ENCODE measurements around the gene ZNF57. TPM values are rescaled to one million over a fixed set of nuclear protein-coding genes. Genes with fewer than 3 reads are reported as not detected.
A peak's percentile ranks its signal among the peaks of the same experiment; 100 is the strongest.

ZNF57 gene
- total RNA-seq, 6 experiments from 2014 or later = 0.98 to 2.9 (median 1.7) TPM

GRCh38 chr19:2944775-2945574 is 44.2 kb downstream of the ZNF57 start, which contains the start of gene ZNF77:
Gene ZNF77, minus strand, starts transcription at chr19:2944971. Its CDS starts 131 bp downstream, at chr19:2944840.
- 0% methylated on average over 10 of the region's 74 CpGs for WGBS (ENCODE audit: insufficient coverage, low coverage, low lambda C conversion rate, missing lambda C conversion rate)
- intact Hi-C loops (cut with DNase I) = no loop called here
- Histone ChIP-seq H3K4me1 (peaks cover 0 to 19% (median 5%) of the 10 kb centered on the region in 4 donors), H3K4me3 (peak within 1 kb of the TSS; percentile 61 to 76 (median 65)), H3K9me3 (no peaks in the 10 kb centered on the region), H3K27me3 (no peaks in the 10 kb centered on the region), H3K36me3 (no peaks in the 10 kb centered on the region), H3K27ac (peak within 1 kb of the TSS; percentile 58 to 81 (median 71))
- DNase-seq = peak; percentile 98 to 99 (median 98)
- TF ChIP-seq CTCF (IDR thresholded peaks at IDR 0.05) (peak in 1 of 4 donors; percentile 7), POLR2A (IDR thresholded peaks at IDR 0.05) (peak; percentile 53)
- peak; percentile 95 to 99 (median 98) for ATAC-seq

GRCh38 chr19:2945575-2946184 is 45.0 kb downstream of the ZNF57 start:
- Histone ChIP-seq H3K36me3 (no peaks in the 10 kb centered on the region), H3K9me3 (no peaks in the 10 kb centered on the region), H3K27me3 (no peaks in the 10 kb centered on the region), H3K27ac (peak overlapping the region; percentile 58 to 81 (median 71)), H3K4me1 (peaks cover 0 to 19% (median 5%) of the 10 kb centered on the region in 4 donors), H3K4me3 (peak overlapping the region; percentile 61 to 76 (median 65))
- intact Hi-C loops (cut with DNase I) = no loop called here
- no peak for DNase-seq
- WGBS (ENCODE audit: insufficient coverage, low coverage, low lambda C conversion rate, missing lambda C conversion rate) = 50% methylated on average over 6 of the region's 17 CpGs
- no peak for ATAC-seq
- TF ChIP-seq CTCF (IDR thresholded peaks at IDR 0.05) = no peak
- TF ChIP-seq POLR2A (IDR thresholded peaks at IDR 0.05) = no peak

GRCh38 chr19:2949939-2950285 is 49.2 kb downstream of the ZNF57 start:
- Histone ChIP-seq H3K4me3 (peak overlapping the region; percentile 87 to 91 (median 91)), H3K27me3 (no peaks in the 10 kb centered on the region), H3K4me1 (peaks cover 0 to 17% (median 5%) of the 10 kb centered on the region in 4 donors), H3K36me3 (no peaks in the 10 kb centered on the region), H3K9me3 (no peaks in the 10 kb centered on the region), H3K27ac (peak overlapping the region; percentile 83 to 89 (median 84))
- no peak for TF ChIP-seq POLR2A (IDR thresholded peaks at IDR 0.05)
- under 1% methylated on average over 11 of the region's 11 CpGs for WGBS (ENCODE audit: insufficient coverage, low coverage, low lambda C conversion rate, missing lambda C conversion rate)
- ATAC-seq (peak; percentile 9 to 35 (median 18)), DNase-seq (peak in 2 of 3 donors; percentile 40 to 56)
- intact Hi-C loops (cut with DNase I) = loop anchor here in 1 of 2 donors (10.0 kb wide), 1 partner anchor 215 kb away; no protein-coding TSS in a partner anchor

- 1% methylated on average over 44 of the region's 53 CpGs for WGBS (ENCODE audit: insufficient coverage, low coverage, low lambda C conversion rate, missing lambda C conversion rate)
- no peak for TF ChIP-seq CTCF (IDR thresholded peaks at IDR 0.05)
- peak; percentile 89 for TF ChIP-seq POLR2A (IDR thresholded peaks at IDR 0.05)
- Histone ChIP-seq H3K4me3 (peak overlapping the region; percentile 87 to 91 (median 91)), H3K4me1 (peaks cover 0 to 17% (median 5%) of the 10 kb centered on the region in 4 donors), H3K27ac (peak overlapping the region; percentile 83 to 89 (median 84)), H3K27me3 (no peaks in the 10 kb centered on the region), H3K9me3 (no peaks in the 10 kb centered on the region), H3K36me3 (no peaks in the 10 kb centered on the region)
- peak; percentile 99 to 100 (median 100) for DNase-seq
- ATAC-seq = peak; percentile 90 to 94 (median 93)
- intact Hi-C loops (cut with DNase I) = loop anchor here in 1 of 2 donors (10.0 kb wide), 1 partner anchor 214 kb away; no protein-coding TSS in a partner anchor
Measured at GRCh38 chr19:2950286-2951124, 49.8 kb downstream of the ZNF57 start.
